HCT116 (cell line): ENCODE results near the gene ZAP70.

ENCODE experiments used
- ATF3 ChIP-seq: IDR thresholded peaks from 2 replicates; pipeline ENCODE4 v1.6.1; 2012
- CBX3 ChIP-seq: IDR thresholded peaks from 2 replicates; pipeline ENCODE4 v1.6.1; 2012; ENCODE audit warnings: low read depth
- CEBPB ChIP-seq: IDR thresholded peaks from 2 replicates; pipeline ENCODE4 v1.6.1; 2012; ENCODE audit warnings: low read depth
- CTCF ChIP-seq, 3 experiments: fragments of 200-600 bp in 1 of 3; sonication (generic) in 1 of 3; IDR thresholded peaks in 2 of 3; conservative IDR thresholded peaks in 1 of 3; 2 replicates each; pipeline ENCODE4 v1.5.1; 2012 to 2017; ENCODE audit warnings: low read depth in 2 of 3, low read length in 2 of 3, antibody characterized with exemption in 1 of 3, borderline replicate concordance in 1 of 3, control low read depth in 1 of 3, mild to moderate bottlenecking in 1 of 3, mixed read lengths in 1 of 3, mixed run types in 1 of 3, moderate library complexity in 1 of 3; ENCODE audit not compliant: insufficient read depth in 1 of 3
- EZH2 ChIP-seq: fragments of 200-600 bp; sonication (generic); IDR thresholded peaks from 2 replicates; pipeline ENCODE4 v1.6.1; 2017; ENCODE audit warnings: antibody characterized with exemption, mixed run types
- MAX ChIP-seq: IDR thresholded peaks from 2 replicates; pipeline ENCODE4 v1.6.1; 2012
- POLR2A ChIP-seq: IDR thresholded peaks from 2 replicates; pipeline ENCODE4 v1.7.0; 2011; ENCODE audit warnings: borderline replicate concordance; ENCODE audit not compliant: insufficient read depth, insufficient read length; ENCODE audit errors: extremely low read depth
- POLR2AphosphoS5 ChIP-seq: IDR thresholded peaks from 2 replicates; pipeline ENCODE4 v1.6.1; 2011; ENCODE audit warnings: mild to moderate bottlenecking, low read depth, low read length, moderate library complexity
- RAD21 ChIP-seq: IDR thresholded peaks from 2 replicates; pipeline ENCODE4 v1.6.1; 2012; ENCODE audit warnings: low read depth, mild to moderate bottlenecking
- TCF7L2 ChIP-seq: IDR thresholded peaks from 2 replicates; pipeline ENCODE4 v1.7.0; 2011; ENCODE audit warnings: borderline replicate concordance, inconsistent platforms; ENCODE audit not compliant: insufficient read depth, insufficient read length; ENCODE audit errors: extremely low read depth
- YY1 ChIP-seq: IDR thresholded peaks from 2 replicates; pipeline ENCODE4 v1.6.1; 2011; ENCODE audit warnings: low read length, low read depth, moderate library complexity, mild to moderate bottlenecking; ENCODE audit not compliant: insufficient replicate concordance; ENCODE audit errors: extremely low read depth
- ZBTB33 ChIP-seq: IDR thresholded peaks from 2 replicates; pipeline ENCODE4 v1.6.1; 2011; ENCODE audit warnings: mild to moderate bottlenecking, low read length, moderate library complexity; ENCODE audit not compliant: insufficient replicate concordance; ENCODE audit errors: extremely low read depth
- ZNF274 ChIP-seq: fragments of 200-500 bp; sonication (Bioruptor generic); IDR thresholded peaks from 2 replicates; pipeline ENCODE4 v1.6.1; 2014; ENCODE audit warnings: mild to moderate bottlenecking, low read depth, low read length, inconsistent platforms

- TF ChIP-seq RAD21 (no peak), POLR2AphosphoS5 (no peak), CTCF (IDR thresholded peaks at IDR 0.05 in 2 of 3, conservative IDR thresholded peaks at IDR 0.05 in 1 of 3; ENCODE audit: borderline replicate concordance in 1 of 3, insufficient read depth in 1 of 3, low read depth in 2 of 3, low read length in 2 of 3) (no peak), TCF7L2 (no peak), POLR2A (no peak), CBX3 (no peak), MAX (peak; percentile 36; the same call in 1 of the 2 replicates), CEBPB (no peak), ATF3 (no peak), ZNF274 (no peak), EZH2 (no peak), YY1 (no peak), ZBTB33 (no peak)
Observed at GRCh38 chr2:97742381-97742847, 29.0 kb downstream of the ZAP70 start.
